Activated T-helper 2 cell treated with anti-CD3 and anti-CD28 coated beads, Interferon-gamma antibody, Interleukin-2, Interleukin-4, amounts not matched to agents 10 μg/mL and 5 μg/mL and 100 μg/mL, durations not matched to agents 14 hours and 24 hours and 36 hours (primary cell): ENCODE measurements around the gene C1orf94. TPM values are rescaled to one million over a fixed set of nuclear protein-coding genes. Genes with fewer than 3 reads are reported as not detected.

Source experiments
- DNase-seq: peaks from one replicate; pipeline ENCODE4 v3.0.0; 2021; ENCODE audit warnings: low spot score
- H3K27ac Mint-ChIP-seq: one replicate; pipeline ENCODE4 v1.8.0; 2021; ENCODE audit warnings: mixed read lengths
- H3K27me3 Mint-ChIP-seq: one replicate; pipeline ENCODE4 v1.8.0; 2021; ENCODE audit warnings: low read depth, mixed read lengths
- H3K36me3 Mint-ChIP-seq: one replicate; pipeline ENCODE4 v1.8.0; 2021; ENCODE audit warnings: low read depth, mixed read lengths
- H3K4me1 Mint-ChIP-seq: one replicate; pipeline ENCODE4 v1.8.0; 2021; ENCODE audit warnings: low read depth, mixed read lengths
- H3K4me3 Mint-ChIP-seq: one replicate; pipeline ENCODE4 v1.8.0; 2021; ENCODE audit warnings: low read depth, mild to moderate bottlenecking, moderate library complexity, mixed read lengths
- H3K9me3 Mint-ChIP-seq: one replicate; pipeline ENCODE4 v1.8.0; 2021; ENCODE audit warnings: mixed read lengths
- intact Hi-C: fragments of 100-400 bp; cut with micrococcal nuclease; formaldehyde crosslinking; loops from one replicate; pipeline ENCODE4 v1.15.1; 2023
- total RNA-seq: library from RNA; stranded (reverse); gene quantifications from 2 replicates; pipeline ENCODE4 v1.2.3, GENCODE V29; 2022

Gene C1orf94, protein sequence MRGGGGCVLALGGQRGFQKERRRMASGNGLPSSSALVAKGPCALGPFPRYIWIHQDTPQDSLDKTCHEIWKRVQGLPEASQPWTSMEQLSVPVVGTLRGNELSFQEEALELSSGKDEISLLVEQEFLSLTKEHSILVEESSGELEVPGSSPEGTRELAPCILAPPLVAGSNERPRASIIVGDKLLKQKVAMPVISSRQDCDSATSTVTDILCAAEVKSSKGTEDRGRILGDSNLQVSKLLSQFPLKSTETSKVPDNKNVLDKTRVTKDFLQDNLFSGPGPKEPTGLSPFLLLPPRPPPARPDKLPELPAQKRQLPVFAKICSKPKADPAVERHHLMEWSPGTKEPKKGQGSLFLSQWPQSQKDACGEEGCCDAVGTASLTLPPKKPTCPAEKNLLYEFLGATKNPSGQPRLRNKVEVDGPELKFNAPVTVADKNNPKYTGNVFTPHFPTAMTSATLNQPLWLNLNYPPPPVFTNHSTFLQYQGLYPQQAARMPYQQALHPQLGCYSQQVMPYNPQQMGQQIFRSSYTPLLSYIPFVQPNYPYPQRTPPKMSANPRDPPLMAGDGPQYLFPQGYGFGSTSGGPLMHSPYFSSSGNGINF
- not detected in 2 replicates for total RNA-seq

DNA sequence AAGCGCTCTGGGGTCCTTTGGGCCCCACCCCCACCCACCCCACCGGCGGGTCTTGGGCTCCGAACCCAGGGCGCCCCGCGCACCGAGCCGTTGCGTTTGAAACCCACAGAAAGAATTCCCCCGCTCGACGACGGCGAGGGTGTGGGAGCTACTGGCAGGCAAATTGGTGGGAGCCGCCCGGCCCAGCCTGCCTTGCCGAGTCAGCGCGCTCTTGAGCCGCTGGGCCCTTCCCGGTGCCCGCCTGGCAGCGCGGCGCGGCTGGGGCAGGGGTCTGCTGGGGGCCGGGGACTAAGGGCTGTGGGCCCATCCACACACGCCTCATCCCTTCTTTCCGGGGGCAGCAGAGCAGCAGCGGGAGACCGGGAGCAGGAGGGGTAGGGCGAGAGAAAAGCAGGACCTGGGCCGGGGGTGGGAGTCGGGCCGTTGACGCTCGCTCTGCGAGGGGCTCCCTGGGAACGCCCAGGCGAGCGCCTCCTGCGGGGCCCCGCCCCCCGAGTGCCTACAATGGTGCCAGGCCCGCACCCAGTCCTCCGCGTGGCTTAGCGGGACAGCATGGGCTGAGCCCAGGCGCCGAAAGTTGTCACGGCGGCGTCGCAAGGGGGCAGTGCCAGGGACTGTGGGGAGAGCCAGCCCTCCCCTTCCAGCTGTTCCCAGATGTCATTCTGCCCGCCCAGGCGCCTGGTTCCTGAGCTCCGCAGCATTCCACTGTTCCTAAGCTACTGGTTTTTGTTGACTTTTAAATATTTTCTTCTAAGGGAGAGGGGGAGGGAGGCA lies at the start of gene C1orf94:
Gene C1orf94, plus strand, starts transcription at position 78 of the 774 bp plus-strand sequence. CDS start 883 bp downstream, outside the sequence.
- no peak for DNase-seq
- no peaks in the 10 kb centered on the region for H3K36me3 Mint-ChIP-seq
- no peak within 1 kb of the TSS for H3K4me3 Mint-ChIP-seq
- no peaks in the 10 kb centered on the region for H3K4me1 Mint-ChIP-seq
- H3K9me3 Mint-ChIP-seq: no peaks in the 10 kb centered on the region
- intact Hi-C loops: no loop called here
- peaks cover 32% of the 10 kb centered on the region for H3K27me3 Mint-ChIP-seq
- H3K27ac Mint-ChIP-seq: no peak within 1 kb of the TSS

DNA sequence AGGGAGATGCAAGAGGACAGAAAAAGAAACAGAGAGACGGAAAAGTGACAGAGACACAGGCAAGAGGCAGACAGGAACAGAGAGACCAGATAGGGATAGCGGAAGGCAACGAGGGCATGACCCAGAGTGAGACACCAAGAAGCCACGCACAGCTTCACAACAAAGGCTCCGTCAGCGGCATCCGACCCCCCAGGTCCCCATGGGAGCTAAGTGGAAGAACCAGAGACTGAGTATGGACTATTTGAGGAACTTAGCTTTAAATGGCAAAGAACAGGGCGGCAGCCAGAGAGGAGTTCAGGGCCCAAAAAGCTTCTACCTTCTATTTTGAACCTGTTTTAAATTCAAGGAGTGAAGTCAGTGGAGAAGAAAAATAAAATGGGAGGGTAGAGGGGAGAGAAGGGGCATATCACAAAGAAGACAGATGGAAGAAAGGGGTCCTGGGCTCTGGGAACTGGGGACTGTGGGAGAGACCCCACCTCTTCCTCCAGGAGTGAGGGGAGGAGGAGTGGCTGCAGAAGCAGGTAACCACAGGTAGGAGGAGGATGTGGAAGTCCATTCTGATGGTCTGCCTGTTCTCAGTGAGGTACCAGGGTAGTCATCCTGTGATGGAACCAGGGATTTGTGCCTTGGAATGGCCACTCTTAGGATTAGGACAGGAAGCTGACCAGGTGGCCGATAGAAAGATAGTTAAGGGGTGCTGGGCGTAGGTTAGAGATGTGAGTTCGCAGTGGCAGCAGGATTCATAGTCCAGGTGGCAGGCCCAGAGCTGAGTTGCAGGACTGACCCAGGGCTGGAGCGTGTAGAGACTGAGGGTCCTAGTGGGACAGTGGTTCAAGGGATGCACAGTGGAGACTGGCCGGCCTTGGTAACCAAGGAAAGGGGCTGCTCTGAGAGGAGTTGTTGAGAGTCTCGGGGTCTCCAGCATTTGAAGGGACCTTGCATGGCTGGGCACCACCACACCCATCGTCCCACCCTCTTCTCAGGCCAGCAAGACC lies 49.4 kb upstream of the C1orf94 start:
- intact Hi-C loops: no loop called here
- no peak for DNase-seq

GRCh38 chr1:34128186-34128889 lies 48.4 kb upstream of the C1orf94 start:
- no peaks in the 10 kb centered on the region for H3K9me3 Mint-ChIP-seq
- intact Hi-C loops: no loop called here
- H3K4me3 Mint-ChIP-seq: no peak overlapping the region
- no peaks in the 10 kb centered on the region for H3K27me3 Mint-ChIP-seq
- DNase-seq: no peak
- no peaks in the 10 kb centered on the region for H3K4me1 Mint-ChIP-seq
- H3K27ac Mint-ChIP-seq: no peak overlapping the region
- no peaks in the 10 kb centered on the region for H3K36me3 Mint-ChIP-seq

More for the DNA sequence above, 49.4 kb upstream of the C1orf94 start:
- no peak overlapping the region for H3K4me3 Mint-ChIP-seq
- no peak overlapping the region for H3K27ac Mint-ChIP-seq
- H3K36me3 Mint-ChIP-seq: no peaks in the 10 kb centered on the region
- no peaks in the 10 kb centered on the region for H3K4me1 Mint-ChIP-seq
- no peaks in the 10 kb centered on the region for H3K27me3 Mint-ChIP-seq
- no peaks in the 10 kb centered on the region for H3K9me3 Mint-ChIP-seq

GRCh38 chr1:34129630-34130029 lies 47.1 kb upstream of the C1orf94 start:
- H3K9me3 Mint-ChIP-seq: no peaks in the 10 kb centered on the region
- H3K4me3 Mint-ChIP-seq: no peak overlapping the region
- no peaks in the 10 kb centered on the region for H3K36me3 Mint-ChIP-seq
- no peaks in the 10 kb centered on the region for H3K4me1 Mint-ChIP-seq
- DNase-seq: no peak
- H3K27ac Mint-ChIP-seq: no peak overlapping the region
- no peaks in the 10 kb centered on the region for H3K27me3 Mint-ChIP-seq
- intact Hi-C loops: no loop called here

DNA sequence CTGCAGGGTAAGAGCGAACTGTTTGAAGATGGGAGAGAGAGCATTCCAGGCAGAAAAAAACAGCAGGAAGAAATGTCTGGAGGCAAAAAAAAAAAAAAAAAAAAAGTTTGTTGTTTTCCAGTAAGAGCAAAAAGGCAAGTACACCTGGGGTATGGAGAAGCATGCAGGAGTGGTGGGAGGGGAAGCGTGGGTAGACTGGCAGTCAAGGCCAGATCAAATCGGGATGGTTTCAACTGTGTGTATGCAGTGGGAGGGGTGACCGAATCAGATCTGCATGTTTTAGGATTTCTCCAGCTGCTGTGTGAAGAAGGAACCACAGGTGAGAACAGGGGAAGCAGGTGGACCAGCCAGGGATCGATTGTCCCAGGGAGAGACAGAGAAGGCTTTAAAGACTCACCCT lies 46.4 kb upstream of the C1orf94 start:
- no peaks in the 10 kb centered on the region for H3K4me1 Mint-ChIP-seq
- no peak overlapping the region for H3K27ac Mint-ChIP-seq
- DNase-seq: no peak
- H3K9me3 Mint-ChIP-seq: no peaks in the 10 kb centered on the region
- intact Hi-C loops: no loop called here
- H3K36me3 Mint-ChIP-seq: no peaks in the 10 kb centered on the region
- no peak overlapping the region for H3K4me3 Mint-ChIP-seq
- H3K27me3 Mint-ChIP-seq: no peaks in the 10 kb centered on the region

DNA sequence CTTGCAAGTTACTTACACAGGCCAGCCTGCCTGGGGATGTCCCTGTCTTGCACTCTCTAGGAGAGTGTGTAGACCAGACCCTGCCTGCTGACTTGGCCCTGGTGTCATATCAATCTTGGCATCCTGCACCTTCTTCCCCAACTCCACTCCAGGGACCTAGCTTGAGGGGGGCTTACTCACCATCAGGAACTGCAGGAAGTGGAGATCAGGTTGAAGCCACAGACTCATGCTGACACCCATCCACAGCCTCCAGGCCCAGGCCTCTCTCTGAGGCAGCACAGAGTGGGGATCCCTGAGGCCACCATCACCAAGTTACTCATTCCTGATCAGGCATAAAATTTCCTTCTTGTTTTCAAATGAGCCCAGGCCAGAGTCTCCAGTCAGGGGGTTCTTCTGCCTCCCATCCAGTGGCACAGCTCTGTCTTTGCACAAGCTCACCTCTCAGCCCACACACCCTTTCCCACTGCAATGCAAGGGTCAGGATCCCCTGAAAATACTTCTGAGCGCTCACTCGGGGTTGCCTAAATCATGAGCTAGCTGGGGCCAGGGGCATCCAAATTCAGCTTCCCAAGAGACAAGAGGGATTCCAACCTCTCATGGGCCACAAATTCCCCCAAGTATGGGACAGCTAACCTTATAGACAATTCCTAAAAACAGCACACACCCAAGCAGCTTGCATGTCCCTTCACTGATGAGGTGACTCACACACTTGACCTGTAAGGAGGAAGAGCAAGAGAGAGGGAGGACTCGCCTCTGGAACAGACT lies 45.1 kb upstream of the C1orf94 start:
- Mint-ChIP-seq H3K4me1 (no peaks in the 10 kb centered on the region), H3K9me3 (no peaks in the 10 kb centered on the region), H3K4me3 (no peak overlapping the region), H3K27me3 (no peaks in the 10 kb centered on the region), H3K27ac (no peak overlapping the region), H3K36me3 (no peaks in the 10 kb centered on the region)
- no peak for DNase-seq
- intact Hi-C loops: no loop called here

GRCh38 chr1:34132161-34132420 lies 44.6 kb upstream of the C1orf94 start:
- intact Hi-C loops: no loop called here
- no peaks in the 10 kb centered on the region for H3K9me3 Mint-ChIP-seq
- H3K27me3 Mint-ChIP-seq: no peaks in the 10 kb centered on the region
- H3K27ac Mint-ChIP-seq: no peak overlapping the region
- H3K4me1 Mint-ChIP-seq: no peaks in the 10 kb centered on the region
- H3K4me3 Mint-ChIP-seq: no peak overlapping the region
- DNase-seq: no peak
- no peaks in the 10 kb centered on the region for H3K36me3 Mint-ChIP-seq

- no peak for DNase-seq
- H3K36me3 Mint-ChIP-seq: no peaks in the 10 kb centered on the region
- H3K4me1 Mint-ChIP-seq: no peaks in the 10 kb centered on the region
Observed at GRCh38 chr1:34137411-34137810, 39.3 kb upstream of the C1orf94 start.

GRCh38 chr1:34140011-34140676 lies 36.6 kb upstream of the C1orf94 start:
- Mint-ChIP-seq H3K27ac (no peak overlapping the region), H3K36me3 (no peaks in the 10 kb centered on the region), H3K27me3 (no peaks in the 10 kb centered on the region), H3K9me3 (no peaks in the 10 kb centered on the region), H3K4me1 (no peaks in the 10 kb centered on the region), H3K4me3 (no peak overlapping the region)
- intact Hi-C loops: no loop called here
- no peak for DNase-seq

More at GRCh38 chr1:34137411-34137810, 39.3 kb upstream of the C1orf94 start:
- H3K4me3 Mint-ChIP-seq: no peak overlapping the region
- no peaks in the 10 kb centered on the region for H3K27me3 Mint-ChIP-seq
- intact Hi-C loops: no loop called here
- H3K9me3 Mint-ChIP-seq: no peaks in the 10 kb centered on the region
- no peak overlapping the region for H3K27ac Mint-ChIP-seq

DNA sequence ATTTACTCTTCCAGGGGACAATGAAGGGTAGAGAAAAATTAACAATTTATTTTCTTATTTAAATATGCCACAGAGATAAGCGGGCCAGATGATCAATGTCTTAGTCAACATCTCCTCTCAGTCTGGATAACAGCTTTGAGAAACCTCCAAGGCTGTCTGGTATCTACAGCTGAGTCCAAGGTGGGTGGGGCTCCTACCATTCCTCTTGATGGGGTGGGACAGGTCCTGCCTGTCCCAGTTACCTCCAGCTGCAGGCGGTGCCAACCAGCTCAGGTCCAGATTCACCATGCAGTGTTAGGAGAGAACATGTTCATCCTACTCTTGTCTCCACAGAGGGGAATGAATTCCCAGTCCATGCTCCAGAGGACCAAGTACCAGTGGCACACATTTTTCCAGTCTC lies 32.7 kb upstream of the C1orf94 start:
- no peaks in the 10 kb centered on the region for H3K27me3 Mint-ChIP-seq
- H3K4me1 Mint-ChIP-seq: no peaks in the 10 kb centered on the region
- H3K36me3 Mint-ChIP-seq: no peaks in the 10 kb centered on the region
- intact Hi-C loops: no loop called here
- DNase-seq: no peak
- no peak overlapping the region for H3K4me3 Mint-ChIP-seq
- H3K27ac Mint-ChIP-seq: no peak overlapping the region
- H3K9me3 Mint-ChIP-seq: no peaks in the 10 kb centered on the region

- DNase-seq: no peak
- no peaks in the 10 kb centered on the region for H3K9me3 Mint-ChIP-seq
- no peak overlapping the region for H3K27ac Mint-ChIP-seq
- intact Hi-C loops: no loop called here
- no peaks in the 10 kb centered on the region for H3K36me3 Mint-ChIP-seq
- no peaks in the 10 kb centered on the region for H3K27me3 Mint-ChIP-seq
- H3K4me1 Mint-ChIP-seq: no peaks in the 10 kb centered on the region
- H3K4me3 Mint-ChIP-seq: no peak overlapping the region
Observed at GRCh38 chr1:34144766-34145165, 31.9 kb upstream of the C1orf94 start.
